ACC112 (cell line): ENCODE measurements around the gene ABCA1.

Experiments
- H2AFZ ChIP-seq: fragments of 200-600 bp; sonication (generic); one replicate; pipeline ENCODE4 v1.6.0; 2017; ENCODE audit warnings: antibody characterized with exemption, low read length; ENCODE audit not compliant: unreplicated experiment
- H3K27ac ChIP-seq: fragments of 200-600 bp; sonication (generic); 2 replicates; pipeline ENCODE4 v1.5.1; 2014; ENCODE audit warnings: low read depth, mild to moderate bottlenecking, antibody characterized with exemption, low read length, moderate library complexity
- H3K27me3 ChIP-seq: fragments of 200-600 bp; sonication (generic); 2 replicates; pipeline ENCODE4 v1.6.1; 2014; ENCODE audit warnings: mild to moderate bottlenecking, antibody characterized with exemption, low read length, moderate library complexity, mixed read lengths; ENCODE audit not compliant: insufficient read depth
- H3K36me3 ChIP-seq: fragments of 200-600 bp; sonication (generic); 2 replicates; pipeline ENCODE4 v1.6.1; 2016; ENCODE audit warnings: mild to moderate bottlenecking, antibody characterized with exemption, low read length, moderate library complexity, mixed read lengths; ENCODE audit not compliant: insufficient read depth
- H3K4me1 ChIP-seq: fragments of 200-600 bp; sonication (generic); one replicate; pipeline ENCODE4 v1.6.1; 2016; ENCODE audit warnings: low read length, mixed read lengths; ENCODE audit not compliant: insufficient read depth, unreplicated experiment, control insufficient read depth
- H3K4me3 ChIP-seq: fragments of 200-600 bp; sonication (generic); 2 replicates; pipeline ENCODE4 v1.5.1; 2014; ENCODE audit warnings: mild to moderate bottlenecking, low read depth, low read length
- H3K79me2 ChIP-seq: fragments of 200-600 bp; sonication (generic); one replicate; pipeline ENCODE4 v1.6.0; 2016; ENCODE audit warnings: low read length; ENCODE audit not compliant: control insufficient read depth, unreplicated experiment, insufficient read depth

The ABCA1 gene

DNA sequence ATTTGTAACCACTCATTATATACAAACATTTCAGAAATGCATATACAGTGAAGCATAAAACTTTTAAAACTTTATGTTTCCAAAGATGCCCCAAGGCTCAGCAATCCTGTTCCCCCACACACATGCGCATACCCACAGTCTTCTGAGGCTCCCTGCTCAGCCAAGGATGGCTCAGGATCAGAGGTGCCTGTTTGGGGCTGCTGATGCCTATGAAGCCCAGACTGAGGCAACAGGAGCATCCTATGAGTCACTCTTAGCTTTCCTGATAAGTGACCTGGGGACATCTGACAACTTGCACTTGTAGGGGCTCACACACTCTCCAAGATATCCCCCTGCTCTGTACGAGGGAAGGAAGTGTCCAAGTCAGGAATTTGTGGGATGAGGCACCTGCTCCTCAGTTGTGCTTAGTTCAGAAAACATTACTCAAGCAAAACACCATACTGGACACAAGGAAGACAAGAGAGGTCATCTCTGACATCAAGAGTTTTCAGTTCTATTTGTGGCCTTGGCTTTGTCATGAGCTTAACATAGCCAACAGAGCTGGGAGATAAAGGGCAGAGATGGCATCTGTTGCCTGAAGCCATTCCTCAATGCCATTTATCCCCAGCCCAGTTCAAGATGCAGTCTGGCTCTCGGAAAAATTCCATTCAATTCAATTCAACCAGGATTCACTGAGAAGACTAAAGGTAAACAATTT, 101.7 kb downstream of the ABCA1 start:
- Histone ChIP-seq H3K4me3 (no peak overlapping the region), H3K36me3 (peaks cover 42% of the 10 kb centered on the region), H3K27ac (no peak overlapping the region), H3K4me1 (peaks cover 18% of the 10 kb centered on the region), H2AFZ (no peak overlapping the region), H3K79me2 (no peaks in the 10 kb centered on the region), H3K27me3 (no peaks in the 10 kb centered on the region)

DNA sequence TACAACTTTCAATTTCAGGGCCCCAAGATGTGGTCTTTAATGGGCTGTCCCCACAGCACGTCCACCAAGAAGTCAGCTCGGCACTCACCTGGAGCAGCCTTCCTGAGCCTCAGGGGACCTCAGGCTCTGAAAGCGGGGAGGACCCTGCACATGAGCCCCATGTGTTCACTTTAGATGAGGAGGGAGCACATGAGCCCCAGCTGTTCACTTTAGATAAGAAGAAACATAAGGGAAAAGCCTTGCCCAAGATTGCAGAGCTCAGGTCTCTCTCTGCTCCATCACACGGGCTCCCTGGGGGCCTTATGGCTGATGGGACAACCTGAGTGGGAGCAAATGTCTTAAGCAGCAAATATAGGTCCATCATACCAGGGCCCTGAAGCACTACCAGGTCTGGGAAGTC, 107.6 kb downstream of the ABCA1 start:
- Histone ChIP-seq H3K36me3 (peaks cover 29% of the 10 kb centered on the region), H3K4me3 (no peak overlapping the region), H3K27me3 (no peaks in the 10 kb centered on the region)

DNA sequence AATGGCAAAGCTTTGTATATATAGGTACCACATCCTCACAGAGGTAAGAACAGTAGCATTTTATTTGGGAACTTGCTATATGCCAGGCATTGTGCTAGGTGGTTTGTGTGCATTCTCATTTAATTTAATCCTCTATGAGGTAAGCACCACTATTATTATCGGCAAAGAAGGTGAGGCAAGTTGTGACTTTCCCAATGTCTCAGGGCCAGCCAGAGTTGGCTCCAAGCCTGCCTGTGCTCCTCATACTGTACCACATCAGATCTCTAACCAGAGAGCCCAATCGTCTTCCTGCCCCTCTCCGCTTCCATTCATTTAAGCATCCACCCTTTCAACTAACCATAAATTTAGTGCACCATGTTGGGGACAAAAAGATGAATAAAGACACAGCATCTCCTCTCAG, 108.9 kb downstream of the ABCA1 start:
- H3K4me3 ChIP-seq = no peak overlapping the region
- no peaks in the 10 kb centered on the region for H3K4me1 ChIP-seq
- H3K36me3 ChIP-seq = peaks cover 28% of the 10 kb centered on the region
- H3K27ac ChIP-seq = no peak overlapping the region
- no peaks in the 10 kb centered on the region for H3K79me2 ChIP-seq
- no peak overlapping the region for H2AFZ ChIP-seq
- no peaks in the 10 kb centered on the region for H3K27me3 ChIP-seq

More for the DNA sequence above, 107.6 kb downstream of the ABCA1 start:
- Histone ChIP-seq H2AFZ (no peak overlapping the region), H3K79me2 (no peaks in the 10 kb centered on the region), H3K27ac (no peak overlapping the region), H3K4me1 (no peaks in the 10 kb centered on the region)

DNA sequence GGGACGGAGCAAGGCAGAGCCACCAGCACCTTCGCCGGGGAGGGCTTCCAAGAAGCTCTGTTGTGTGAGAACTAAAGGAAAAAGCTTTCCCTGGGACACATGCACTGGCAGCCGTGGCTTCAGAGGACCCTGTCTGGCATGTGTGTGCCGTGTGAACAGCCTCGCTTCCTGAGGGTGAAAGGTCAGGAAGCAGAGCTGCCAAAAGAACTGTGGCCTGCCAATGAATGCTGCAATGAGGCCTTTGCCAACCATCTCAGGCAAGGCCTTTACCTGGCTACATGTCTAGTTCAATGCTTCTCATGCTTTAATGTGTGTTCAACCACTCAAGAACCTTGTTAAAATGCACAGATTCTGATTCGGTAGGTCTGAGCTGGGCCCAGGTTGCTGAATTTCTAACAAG, 110.5 kb downstream of the ABCA1 start:
- H3K36me3 ChIP-seq = peaks cover 34% of the 10 kb centered on the region
- no peak overlapping the region for H2AFZ ChIP-seq
- no peak overlapping the region for H3K4me3 ChIP-seq
- H3K4me1 ChIP-seq = no peaks in the 10 kb centered on the region
- no peaks in the 10 kb centered on the region for H3K27me3 ChIP-seq
- H3K79me2 ChIP-seq = no peaks in the 10 kb centered on the region
- no peak overlapping the region for H3K27ac ChIP-seq

DNA sequence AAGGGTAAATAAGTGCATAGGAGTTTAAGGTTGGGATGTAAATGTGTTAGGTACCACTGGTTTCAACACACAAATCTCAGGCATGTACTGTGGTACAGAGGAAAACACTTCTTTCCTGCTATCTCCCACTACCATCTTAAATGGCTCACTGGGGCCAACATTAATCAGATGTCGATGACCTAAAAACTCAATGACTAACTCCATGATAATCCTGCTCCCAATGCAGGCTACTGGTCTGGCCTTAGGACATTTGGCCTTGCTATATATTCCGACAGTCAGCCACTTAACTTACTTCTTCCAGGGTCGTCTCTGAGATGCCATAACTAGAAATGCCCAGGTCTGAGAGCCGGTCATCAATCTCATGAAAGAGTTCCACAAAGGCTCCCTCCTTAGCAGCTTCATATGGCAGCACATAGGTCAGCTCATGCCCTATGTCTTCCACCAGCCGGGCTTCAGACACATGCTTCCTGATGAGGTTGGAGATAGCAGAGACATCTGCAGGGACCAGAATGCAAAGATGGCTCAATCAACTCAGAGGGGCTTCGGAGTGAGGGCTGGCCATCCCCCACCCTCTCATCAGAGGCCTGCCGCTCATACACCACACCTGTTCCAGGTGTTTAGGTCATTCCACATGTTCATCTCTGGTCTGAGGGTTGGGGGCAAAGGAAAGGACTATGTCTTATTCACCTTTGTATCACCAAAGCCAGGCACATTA, 111.9 kb downstream of the ABCA1 start:
- Histone ChIP-seq H3K36me3 (peaks cover 36% of the 10 kb centered on the region), H3K79me2 (no peaks in the 10 kb centered on the region), H3K27me3 (no peaks in the 10 kb centered on the region), H2AFZ (no peak overlapping the region), H3K27ac (no peak overlapping the region), H3K4me3 (no peak overlapping the region), H3K4me1 (peaks cover 7% of the 10 kb centered on the region)

DNA sequence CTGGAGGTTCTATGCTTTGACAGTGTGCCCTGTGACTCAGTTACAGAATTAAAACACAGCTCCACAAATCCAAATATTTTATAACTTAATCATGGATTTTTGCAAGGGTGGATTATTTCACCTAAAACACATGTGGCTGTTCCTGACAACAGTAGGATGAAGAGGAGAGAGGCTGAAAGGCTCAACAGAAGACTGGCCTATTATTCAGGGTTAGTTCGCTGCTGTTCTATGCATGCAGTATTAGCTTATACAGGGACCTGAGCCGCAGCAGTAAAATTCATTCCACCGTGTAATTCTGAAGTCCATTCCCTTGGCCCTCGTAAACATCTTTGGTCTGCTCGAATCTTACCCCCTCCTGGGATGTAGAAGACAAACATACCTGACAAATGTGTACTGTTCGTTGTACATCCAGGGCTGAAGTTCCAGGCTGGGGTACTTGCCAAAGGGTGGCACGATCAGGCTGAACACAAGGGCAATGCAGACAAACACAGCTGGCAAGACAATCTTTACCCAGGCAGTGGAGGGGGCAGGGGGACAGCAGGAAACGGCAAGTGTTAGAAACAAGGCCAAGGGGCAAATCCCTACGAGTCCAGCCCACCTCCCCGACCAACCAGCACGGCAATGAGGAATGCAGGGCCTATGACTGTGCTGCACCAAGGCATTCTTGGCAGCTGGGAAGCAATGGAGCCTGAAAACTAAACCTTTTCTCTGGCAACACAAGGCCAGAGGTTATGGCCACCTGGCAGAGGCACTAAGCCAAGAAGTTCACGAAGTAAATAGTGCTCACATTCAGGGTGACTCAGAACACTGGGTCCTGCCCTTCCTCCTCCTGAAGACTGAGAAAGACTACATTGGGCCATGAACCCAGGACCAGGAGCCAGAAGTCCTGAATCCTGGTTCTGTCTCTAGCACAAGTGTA, 117.3 kb downstream of the ABCA1 start:
- peaks cover 16% of the 10 kb centered on the region for H3K4me1 ChIP-seq
- peak overlapping the region; percentile 34; the same call in 1 of the 2 replicates for H3K27ac ChIP-seq
- H3K79me2 ChIP-seq = no peaks in the 10 kb centered on the region
- H3K27me3 ChIP-seq = no peaks in the 10 kb centered on the region
- H3K36me3 ChIP-seq = peaks cover 20% of the 10 kb centered on the region
- no peak overlapping the region for H3K4me3 ChIP-seq
- H2AFZ ChIP-seq = no peak overlapping the region

DNA sequence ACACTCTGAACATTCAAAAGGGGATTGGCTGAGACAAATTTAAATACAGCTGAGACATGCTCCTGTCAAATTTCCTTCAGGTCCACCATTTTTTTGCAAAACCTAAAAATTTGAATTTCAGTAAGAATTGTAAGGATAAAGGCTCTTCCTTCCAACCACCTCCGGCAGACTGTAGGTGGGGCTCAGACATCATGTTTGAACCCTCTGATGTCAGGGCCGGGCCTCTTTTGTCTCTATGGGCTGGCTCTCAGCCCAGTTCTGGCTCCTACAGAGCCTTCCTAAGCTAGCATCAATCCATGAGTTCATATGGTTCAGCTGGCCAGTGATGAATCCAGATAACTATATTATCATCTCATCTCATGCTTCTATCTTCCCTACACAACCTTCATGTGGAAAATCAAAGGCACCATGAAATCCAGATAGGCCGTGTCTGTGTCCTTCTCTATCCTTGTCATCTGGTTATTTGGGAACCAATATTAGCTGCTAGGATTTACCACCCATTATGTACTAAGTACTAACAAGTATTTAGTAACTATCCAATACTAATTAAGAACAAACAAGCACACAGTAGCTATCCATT, 119.8 kb downstream of the ABCA1 start:
- Histone ChIP-seq H3K79me2 (no peaks in the 10 kb centered on the region), H3K4me3 (no peak overlapping the region), H3K36me3 (peaks cover 13% of the 10 kb centered on the region), H2AFZ (no peak overlapping the region), H3K4me1 (peaks cover 16% of the 10 kb centered on the region), H3K27me3 (no peaks in the 10 kb centered on the region), H3K27ac (no peak overlapping the region)

DNA sequence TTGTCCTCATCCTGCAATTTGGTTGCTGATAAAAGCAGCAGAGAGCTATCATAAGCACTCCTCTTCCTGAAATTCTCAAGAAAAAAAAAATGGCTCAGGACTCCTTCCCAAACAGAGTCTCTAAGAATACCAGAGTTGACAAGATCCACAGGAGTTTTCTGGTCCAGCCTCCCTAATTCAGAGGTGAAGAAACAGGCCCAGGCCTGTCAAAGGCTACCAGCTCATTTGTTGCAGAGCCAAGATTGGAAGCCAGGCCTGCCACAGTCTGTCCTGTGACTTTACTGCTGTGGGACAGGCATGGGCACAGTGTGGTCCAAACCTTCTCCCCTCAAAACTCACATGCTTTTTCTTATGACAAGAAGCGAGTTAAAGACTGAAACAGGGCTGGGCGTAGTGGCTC, 122.5 kb downstream of the ABCA1 start:
- Histone ChIP-seq H2AFZ (no peak overlapping the region), H3K4me1 (peaks cover 4% of the 10 kb centered on the region), H3K4me3 (no peak overlapping the region), H3K27ac (no peak overlapping the region), H3K36me3 (peaks cover 11% of the 10 kb centered on the region), H3K79me2 (no peaks in the 10 kb centered on the region), H3K27me3 (no peaks in the 10 kb centered on the region)

DNA sequence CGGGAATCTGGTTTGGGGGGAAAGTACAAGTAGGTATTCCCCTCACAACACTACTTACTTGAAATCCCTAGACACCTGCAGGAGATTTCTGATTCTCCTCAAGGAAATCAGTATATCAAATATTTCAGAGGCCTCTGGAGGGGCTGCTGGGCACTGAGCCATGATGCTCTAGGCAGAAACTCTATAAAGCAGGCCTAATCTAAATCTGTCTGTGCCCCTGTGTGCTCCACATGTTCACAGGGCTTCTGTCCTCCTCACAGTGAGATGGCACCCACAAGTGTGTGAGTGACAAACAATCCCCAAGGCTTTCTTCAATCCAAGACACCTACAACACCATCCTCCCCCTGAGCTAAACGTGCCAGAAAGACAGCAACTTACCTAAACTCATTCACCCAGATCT, 125.0 kb downstream of the ABCA1 start:
- Histone ChIP-seq H3K4me3 (no peak overlapping the region), H3K79me2 (no peaks in the 10 kb centered on the region), H3K27me3 (no peaks in the 10 kb centered on the region), H2AFZ (no peak overlapping the region), H3K4me1 (no peaks in the 10 kb centered on the region), H3K36me3 (peaks cover 21% of the 10 kb centered on the region), H3K27ac (no peak overlapping the region)

DNA sequence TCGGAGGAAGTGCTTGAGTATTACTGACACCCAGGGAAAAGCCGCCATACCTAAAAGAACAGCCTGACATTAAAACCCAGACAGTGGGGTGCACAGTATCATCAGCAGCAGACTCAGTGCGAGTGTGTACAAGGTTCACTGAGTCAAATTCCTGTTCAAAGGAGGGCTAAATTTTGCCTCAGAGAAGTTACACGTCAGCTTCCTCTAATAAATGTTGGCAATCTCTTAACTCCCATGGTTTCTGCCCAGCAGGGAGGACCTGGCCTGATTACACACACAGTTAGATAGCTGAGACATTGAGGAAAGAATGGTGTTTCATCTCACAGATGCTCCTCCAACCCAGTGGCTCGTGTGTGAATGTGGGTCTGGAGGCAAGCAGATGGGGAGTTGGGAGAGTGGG, 125.8 kb downstream of the ABCA1 start:
- H3K27ac ChIP-seq = no peak overlapping the region
- H2AFZ ChIP-seq = no peak overlapping the region
- no peaks in the 10 kb centered on the region for H3K79me2 ChIP-seq
- H3K36me3 ChIP-seq = peaks cover 27% of the 10 kb centered on the region
- H3K4me3 ChIP-seq = no peak overlapping the region
- H3K27me3 ChIP-seq = no peaks in the 10 kb centered on the region
- no peaks in the 10 kb centered on the region for H3K4me1 ChIP-seq
